ENCODE measurements around the gene CRIM1.

DNA sequence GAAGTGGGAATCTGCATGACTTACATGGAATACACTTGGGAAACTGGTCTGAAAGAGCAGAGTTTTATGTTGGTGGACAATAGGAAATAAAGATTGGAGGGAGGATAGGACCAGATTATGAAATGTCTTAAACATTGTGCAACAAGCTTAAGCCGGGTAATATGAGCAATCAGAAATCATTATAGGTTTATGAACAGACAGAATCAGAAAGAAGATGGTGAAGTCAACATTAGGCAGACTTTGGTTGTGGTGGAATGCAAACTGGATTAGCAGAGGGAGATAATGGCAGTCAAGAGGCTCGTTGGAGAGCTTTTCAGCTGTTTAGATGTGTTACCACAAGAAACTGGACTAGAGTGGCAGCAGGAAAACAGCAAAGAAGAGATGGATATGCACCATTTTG lies 43.5 kb downstream of the CRIM1 start:
- TF ChIP-seq ARNTL (CRISPR knock-in tag; IDR thresholded peaks at IDR 0.05; ENCODE audit: borderline replicate concordance, low read depth), result no peak
- TF ChIP-seq GLIS3 (CRISPR knock-in tag; IDR thresholded peaks at IDR 0.05), result no peak
- TF ChIP-seq BACH2 (CRISPR knock-in tag; IDR thresholded peaks at IDR 0.05; ENCODE audit: borderline replicate concordance), result no peak
- no peak for TF ChIP-seq OSR1 (CRISPR knock-in tag; IDR thresholded peaks at IDR 0.05)
- TF ChIP-seq, protein P1, sequence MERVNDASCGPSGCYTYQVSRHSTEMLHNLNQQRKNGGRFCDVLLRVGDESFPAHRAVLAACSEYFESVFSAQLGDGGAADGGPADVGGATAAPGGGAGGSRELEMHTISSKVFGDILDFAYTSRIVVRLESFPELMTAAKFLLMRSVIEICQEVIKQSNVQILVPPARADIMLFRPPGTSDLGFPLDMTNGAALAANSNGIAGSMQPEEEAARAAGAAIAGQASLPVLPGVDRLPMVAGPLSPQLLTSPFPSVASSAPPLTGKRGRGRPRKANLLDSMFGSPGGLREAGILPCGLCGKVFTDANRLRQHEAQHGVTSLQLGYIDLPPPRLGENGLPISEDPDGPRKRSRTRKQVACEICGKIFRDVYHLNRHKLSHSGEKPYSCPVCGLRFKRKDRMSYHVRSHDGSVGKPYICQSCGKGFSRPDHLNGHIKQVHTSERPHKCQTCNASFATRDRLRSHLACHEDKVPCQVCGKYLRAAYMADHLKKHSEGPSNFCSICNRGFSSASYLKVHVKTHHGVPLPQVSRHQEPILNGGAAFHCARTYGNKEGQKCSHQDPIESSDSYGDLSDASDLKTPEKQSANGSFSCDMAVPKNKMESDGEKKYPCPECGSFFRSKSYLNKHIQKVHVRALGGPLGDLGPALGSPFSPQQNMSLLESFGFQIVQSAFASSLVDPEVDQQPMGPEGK (CRISPR knock-in tag; IDR thresholded peaks at IDR 0.05; ENCODE audit: borderline replicate concordance), result no peak
- no peak for TF ChIP-seq PPARA (CRISPR knock-in tag; IDR thresholded peaks at IDR 0.05; ENCODE audit: borderline replicate concordance)
- TF ChIP-seq, protein P2, sequence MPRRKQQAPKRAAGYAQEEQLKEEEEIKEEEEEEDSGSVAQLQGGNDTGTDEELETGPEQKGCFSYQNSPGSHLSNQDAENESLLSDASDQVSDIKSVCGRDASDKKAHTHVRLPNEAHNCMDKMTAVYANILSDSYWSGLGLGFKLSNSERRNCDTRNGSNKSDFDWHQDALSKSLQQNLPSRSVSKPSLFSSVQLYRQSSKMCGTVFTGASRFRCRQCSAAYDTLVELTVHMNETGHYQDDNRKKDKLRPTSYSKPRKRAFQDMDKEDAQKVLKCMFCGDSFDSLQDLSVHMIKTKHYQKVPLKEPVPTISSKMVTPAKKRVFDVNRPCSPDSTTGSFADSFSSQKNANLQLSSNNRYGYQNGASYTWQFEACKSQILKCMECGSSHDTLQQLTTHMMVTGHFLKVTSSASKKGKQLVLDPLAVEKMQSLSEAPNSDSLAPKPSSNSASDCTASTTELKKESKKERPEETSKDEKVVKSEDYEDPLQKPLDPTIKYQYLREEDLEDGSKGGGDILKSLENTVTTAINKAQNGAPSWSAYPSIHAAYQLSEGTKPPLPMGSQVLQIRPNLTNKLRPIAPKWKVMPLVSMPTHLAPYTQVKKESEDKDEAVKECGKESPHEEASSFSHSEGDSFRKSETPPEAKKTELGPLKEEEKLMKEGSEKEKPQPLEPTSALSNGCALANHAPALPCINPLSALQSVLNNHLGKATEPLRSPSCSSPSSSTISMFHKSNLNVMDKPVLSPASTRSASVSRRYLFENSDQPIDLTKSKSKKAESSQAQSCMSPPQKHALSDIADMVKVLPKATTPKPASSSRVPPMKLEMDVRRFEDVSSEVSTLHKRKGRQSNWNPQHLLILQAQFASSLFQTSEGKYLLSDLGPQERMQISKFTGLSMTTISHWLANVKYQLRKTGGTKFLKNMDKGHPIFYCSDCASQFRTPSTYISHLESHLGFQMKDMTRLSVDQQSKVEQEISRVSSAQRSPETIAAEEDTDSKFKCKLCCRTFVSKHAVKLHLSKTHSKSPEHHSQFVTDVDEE (CRISPR knock-in tag; IDR thresholded peaks at IDR 0.05), result no peak
- no peak for TF ChIP-seq ISL1 (CRISPR knock-in tag; IDR thresholded peaks at IDR 0.05)
- TF ChIP-seq ZFP3 (CRISPR knock-in tag; IDR thresholded peaks at IDR 0.05), result no peak
- TF ChIP-seq CSDC2 (CRISPR knock-in tag; IDR thresholded peaks at IDR 0.05), result no peak
